Mesenchymal stem cell (in vitro differentiated cells and primary cell): ENCODE results near the gene TOB1.

Source experiments
- DNase-seq: peaks from one replicate; pipeline ENCODE4 v3.0.0-alpha.2; 2013
- H2AFZ ChIP-seq: one replicate; pipeline ENCODE4 v1.6.1; 2013; ENCODE audit warnings: low read depth, mild to moderate bottlenecking, control low read depth, inconsistent platforms, low read length, moderate library complexity
- H2AK5ac ChIP-seq: 2 replicates; pipeline ENCODE4 v1.6.1; 2013; ENCODE audit warnings: low read length, moderate library complexity, mild to moderate bottlenecking, inconsistent platforms; ENCODE audit not compliant: severe bottlenecking
- H2BK120ac ChIP-seq: one replicate; pipeline ENCODE4 v1.6.1; 2013; ENCODE audit warnings: low read depth, mild to moderate bottlenecking, inconsistent platforms, low read length, moderate library complexity
- H2BK12ac ChIP-seq, 2 experiments: one replicate each; pipeline ENCODE4 v1.6.1; 2013; ENCODE audit warnings: inconsistent platforms in 2 of 2, low read length in 2 of 2, mild to moderate bottlenecking in 2 of 2, moderate library complexity in 2 of 2, control low read depth in 1 of 2
- H2BK15ac ChIP-seq: one replicate; pipeline ENCODE4 v1.6.1; 2013; ENCODE audit warnings: mild to moderate bottlenecking, low read depth, inconsistent platforms; ENCODE audit not compliant: poor library complexity, severe bottlenecking
- H2BK5ac ChIP-seq: 2 replicates; pipeline ENCODE4 v1.6.1; 2013; ENCODE audit warnings: low read depth, mild to moderate bottlenecking, low read length, control low read depth, inconsistent platforms; ENCODE audit not compliant: poor library complexity, severe bottlenecking
- H3K14ac ChIP-seq, 2 experiments: one replicate each; pipeline ENCODE4 v1.6.1; 2013; ENCODE audit warnings: inconsistent platforms in 2 of 2, low read length in 2 of 2, control low read depth in 1 of 2, mild to moderate bottlenecking in 1 of 2, moderate library complexity in 1 of 2
- H3K18ac ChIP-seq, 2 experiments: one replicate each; pipeline ENCODE4 v1.6.1; 2013; ENCODE audit warnings: inconsistent platforms in 2 of 2, low read length in 2 of 2, control low read depth in 1 of 2, low read depth in 1 of 2, mild to moderate bottlenecking in 1 of 2
- H3K23ac ChIP-seq, 2 experiments: one replicate each; pipeline ENCODE4 v1.6.1; 2013; ENCODE audit warnings: inconsistent platforms in 2 of 2, low read length in 2 of 2, mild to moderate bottlenecking in 2 of 2, moderate library complexity in 2 of 2, control low read depth in 1 of 2
- H3K27ac ChIP-seq: 2 replicates; pipeline ENCODE4 v1.5.1; 2013; ENCODE audit warnings: mild to moderate bottlenecking, moderate library complexity, low read length, control low read depth, inconsistent platforms; ENCODE audit not compliant: poor library complexity, severe bottlenecking
- H3K27me3 ChIP-seq, 2 experiments: 2 replicates each; pipeline versions ENCODE4 v1.6.1 to v1.7.0; 2013; ENCODE audit warnings: low read length in 2 of 2, mild to moderate bottlenecking in 2 of 2, moderate library complexity in 2 of 2, control low read depth in 1 of 2, inconsistent platforms in 1 of 2; ENCODE audit not compliant: control insufficient read depth in 1 of 2, insufficient read depth in 1 of 2
- H3K36me3 ChIP-seq, 2 experiments: 2 replicates each; pipeline versions ENCODE4 v1.6.1 to v1.7.0; 2013; ENCODE audit warnings: low read length in 2 of 2, control low read depth in 1 of 2, inconsistent platforms in 1 of 2, low read depth in 1 of 2, mild to moderate bottlenecking in 1 of 2; ENCODE audit not compliant: insufficient read depth in 2 of 2, control insufficient read depth in 1 of 2
- H3K4ac ChIP-seq, 2 experiments: one replicate each; pipeline ENCODE4 v1.6.1; 2013; ENCODE audit warnings: inconsistent platforms in 2 of 2, low read length in 2 of 2, mild to moderate bottlenecking in 2 of 2, moderate library complexity in 2 of 2, control low read depth in 1 of 2, low read depth in 1 of 2
- H3K4me1 ChIP-seq: 2 replicates; pipeline ENCODE4 v1.6.1; 2013; ENCODE audit warnings: low read depth, low read length, control low read depth; ENCODE audit not compliant: control insufficient read depth, insufficient read depth
- H3K4me2 ChIP-seq: 2 replicates; pipeline ENCODE4 v1.6.1; 2013; ENCODE audit warnings: low read length, mild to moderate bottlenecking, inconsistent platforms; ENCODE audit not compliant: poor library complexity, severe bottlenecking
- H3K4me3 ChIP-seq, 2 experiments: 2 replicates each; pipeline versions ENCODE4 v1.5.1 to v1.7.0; 2013; ENCODE audit warnings: low read length in 2 of 2, mild to moderate bottlenecking in 2 of 2, control low read depth in 1 of 2, low read depth in 1 of 2; ENCODE audit not compliant: insufficient read depth in 1 of 2
- H3K79me1 ChIP-seq: replicated peaks from 2 replicates; pipeline ENCODE4 v1.6.1; 2013; ENCODE audit warnings: mild to moderate bottlenecking, control low read depth, low read length, inconsistent platforms; ENCODE audit not compliant: poor library complexity, severe bottlenecking
- H3K9ac ChIP-seq: 2 replicates; pipeline ENCODE4 v1.7.0; 2013; ENCODE audit warnings: mild to moderate bottlenecking, low read length, moderate library complexity
- H3K9me3 ChIP-seq: 2 replicates; pipeline ENCODE4 v1.7.0; 2013; ENCODE audit warnings: mild to moderate bottlenecking, low read length; ENCODE audit not compliant: control insufficient read depth
- H4K8ac ChIP-seq: one replicate; pipeline ENCODE4 v1.6.1; 2013; ENCODE audit warnings: inconsistent platforms, mild to moderate bottlenecking, low read length, moderate library complexity
- H4K91ac ChIP-seq: one replicate; pipeline ENCODE4 v1.6.1; 2013; ENCODE audit warnings: mild to moderate bottlenecking, low read length, inconsistent platforms
- WGBS: methylation state at CpG from one replicate; pipeline ENCODE4 v1.1.7; 2013; ENCODE audit warnings: mixed read lengths; 5-methylcytosine and 5-hydroxymethylcytosine counted together

TOB1 gene

DNA sequence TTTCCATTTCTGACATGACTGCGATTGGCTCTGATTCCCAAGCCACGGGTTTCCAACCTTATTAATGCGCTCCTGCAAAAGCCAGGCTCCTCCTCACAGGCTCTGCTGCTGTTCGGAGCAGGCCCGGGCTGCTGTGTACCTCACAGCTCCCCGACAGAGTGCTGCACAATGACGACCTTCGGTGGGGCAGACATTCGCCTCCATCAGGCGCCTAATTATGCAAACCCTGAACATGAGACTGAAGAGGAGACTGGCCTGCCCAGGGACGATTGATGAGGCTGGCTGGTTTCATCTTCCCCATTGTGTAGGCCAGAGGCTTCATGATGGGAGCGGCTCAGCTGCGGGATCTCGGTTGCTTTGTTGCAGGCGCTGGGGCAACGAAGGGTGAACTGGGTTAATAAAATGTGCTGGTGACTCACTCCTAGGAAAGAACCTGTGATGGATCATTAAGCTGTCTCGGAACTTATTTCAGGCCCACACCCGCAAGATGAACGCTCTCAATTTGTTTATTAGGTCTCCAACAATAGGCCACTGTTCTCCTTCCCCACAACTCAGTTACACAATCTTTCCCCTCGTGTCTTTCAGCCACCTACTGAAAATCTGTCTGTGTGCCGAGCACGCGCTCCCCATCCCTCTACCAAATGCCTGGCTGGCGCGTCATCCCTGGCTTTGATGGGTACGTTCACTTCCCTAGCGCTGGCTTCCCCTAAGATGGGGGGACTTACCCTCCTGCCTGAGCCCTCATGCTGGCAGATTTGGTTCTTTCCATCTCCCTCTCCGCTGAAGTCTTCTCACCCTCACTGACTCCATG is 27.2 kb upstream of the TOB1 start:
- Histone ChIP-seq H4K8ac (peak overlapping the region; percentile 66), H3K14ac (peak overlapping the region in 1 of 2 experiments; percentile 83), H2AK5ac (peak overlapping the region; percentile 4), H2BK15ac (no peak overlapping the region), H3K27me3 (no peaks in the 10 kb centered on the region), H3K4me1 (peaks cover 14% of the 10 kb centered on the region), H2AFZ (peak overlapping the region; percentile 94), H3K79me1 (no peaks in the 10 kb centered on the region), H3K23ac (no peak overlapping the region), H2BK12ac (peak overlapping the region in 1 of 2 experiments; percentile 92), H3K9ac (no peak overlapping the region), H3K18ac (peak overlapping the region in 1 of 2 experiments; percentile 81), H3K4me3 (no peak overlapping the region), H3K4me2 (peak overlapping the region; percentile 13), H2BK120ac (no peak overlapping the region), H2BK5ac (peak overlapping the region; percentile 36), H4K91ac (no peak overlapping the region), H3K36me3 (no peaks in the 10 kb centered on the region), H3K9me3 (no peaks in the 10 kb centered on the region), H3K27ac (peak overlapping the region; percentile 84), H3K4ac (peak overlapping the region in 1 of 2 experiments; percentile 19)
- WGBS: 77% methylated on average over 28 of the region's 28 CpGs
- peak; percentile 31 for DNase-seq

DNA sequence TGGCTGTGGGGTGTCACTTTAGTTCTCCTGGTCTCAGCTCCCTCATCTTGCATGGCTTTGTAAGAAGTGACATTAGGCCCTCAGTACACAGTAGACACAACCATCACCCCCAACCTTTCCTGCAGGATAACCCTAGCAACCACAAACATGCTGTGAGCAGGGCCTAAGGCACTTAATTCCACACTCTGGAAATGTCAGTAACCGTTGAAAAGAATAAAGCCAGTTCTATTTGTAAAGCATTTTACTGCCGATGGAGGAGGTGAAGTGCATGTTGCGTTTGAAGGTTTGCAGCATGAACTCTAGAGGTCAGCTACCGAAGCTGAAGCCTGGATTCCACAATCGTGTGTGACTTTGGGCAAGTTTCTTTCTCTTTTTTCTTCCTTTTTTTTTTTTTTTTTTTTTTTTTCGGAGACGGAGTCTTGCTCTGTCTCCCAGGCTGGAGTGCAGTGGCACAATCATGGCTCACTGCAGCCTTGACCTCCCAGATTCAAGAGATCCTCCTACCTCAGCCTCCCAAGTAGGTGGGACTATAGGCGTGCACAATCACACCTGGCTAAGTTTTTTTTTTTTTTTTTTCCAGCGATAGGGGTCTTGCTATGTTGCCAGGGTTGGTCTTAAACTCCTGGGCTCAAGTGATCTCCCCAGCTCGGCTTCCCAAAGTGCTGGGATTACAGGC is 26.1 kb upstream of the TOB1 start:
- peaks cover 14% of the 10 kb centered on the region for H3K4me1 ChIP-seq
- no peaks in the 10 kb centered on the region for H3K27me3 ChIP-seq
- no peak overlapping the region for H3K4me3 ChIP-seq
- WGBS: 95% methylated on average over 8 of the region's 10 CpGs
- H2BK120ac ChIP-seq: no peak overlapping the region
- H3K9me3 ChIP-seq: no peaks in the 10 kb centered on the region
- H2BK15ac ChIP-seq: no peak overlapping the region
- H3K4me2 ChIP-seq: no peak overlapping the region
- H3K79me1 ChIP-seq: no peaks in the 10 kb centered on the region
- H2BK12ac ChIP-seq: no peak overlapping the region
- no peak overlapping the region for H3K14ac ChIP-seq
- no peak overlapping the region for H2AFZ ChIP-seq
- no peak overlapping the region for H3K27ac ChIP-seq
- DNase-seq: no peak
- no peak overlapping the region for H3K18ac ChIP-seq
- no peak overlapping the region for H3K4ac ChIP-seq
- H3K36me3 ChIP-seq: no peaks in the 10 kb centered on the region
- no peak overlapping the region for H4K8ac ChIP-seq
- no peak overlapping the region for H2BK5ac ChIP-seq
- no peak overlapping the region for H3K23ac ChIP-seq
- no peak overlapping the region for H3K9ac ChIP-seq
- H4K91ac ChIP-seq: no peak overlapping the region
- no peak overlapping the region for H2AK5ac ChIP-seq

DNA sequence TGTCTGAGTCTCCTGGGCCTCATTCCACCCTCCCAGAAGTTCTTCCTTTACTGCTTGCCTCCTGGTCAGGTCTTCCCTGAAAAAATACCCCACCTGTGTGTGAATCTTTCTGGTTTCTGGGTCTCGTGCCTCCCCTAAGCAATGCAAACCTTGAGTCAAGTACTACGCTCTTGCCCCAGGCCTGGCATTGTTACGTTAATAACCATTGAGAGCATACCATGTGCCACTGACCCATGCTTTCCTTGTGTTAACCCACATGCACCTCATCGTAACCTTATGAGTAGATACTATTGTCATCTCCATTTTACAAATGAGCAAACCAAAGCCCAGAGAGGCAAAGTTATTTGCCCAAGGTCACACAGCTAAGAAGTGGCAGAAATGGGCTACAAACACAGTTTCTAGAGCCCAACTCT is 25.4 kb upstream of the TOB1 start:
- H2AFZ ChIP-seq: no peak overlapping the region
- H3K79me1 ChIP-seq: no peaks in the 10 kb centered on the region
- no peak overlapping the region for H3K4ac ChIP-seq
- no peak overlapping the region for H3K14ac ChIP-seq
- H4K8ac ChIP-seq: no peak overlapping the region
- no peak overlapping the region for H2BK12ac ChIP-seq
- H3K4me3 ChIP-seq: no peak overlapping the region
- no peak overlapping the region for H3K9ac ChIP-seq
- no peaks in the 10 kb centered on the region for H3K27me3 ChIP-seq
- H2BK5ac ChIP-seq: no peak overlapping the region
- H3K27ac ChIP-seq: no peak overlapping the region
- H3K4me1 ChIP-seq: peaks cover 14% of the 10 kb centered on the region
- H3K36me3 ChIP-seq: no peaks in the 10 kb centered on the region
- no peak for DNase-seq
- no peak overlapping the region for H3K4me2 ChIP-seq
- WGBS: 93% methylated on average over 4 of the region's 4 CpGs
- H3K23ac ChIP-seq: no peak overlapping the region
- peak overlapping the region; percentile 3 for H2AK5ac ChIP-seq
- no peak overlapping the region for H2BK15ac ChIP-seq
- no peaks in the 10 kb centered on the region for H3K9me3 ChIP-seq
- H2BK120ac ChIP-seq: no peak overlapping the region
- no peak overlapping the region for H3K18ac ChIP-seq
- no peak overlapping the region for H4K91ac ChIP-seq

DNA sequence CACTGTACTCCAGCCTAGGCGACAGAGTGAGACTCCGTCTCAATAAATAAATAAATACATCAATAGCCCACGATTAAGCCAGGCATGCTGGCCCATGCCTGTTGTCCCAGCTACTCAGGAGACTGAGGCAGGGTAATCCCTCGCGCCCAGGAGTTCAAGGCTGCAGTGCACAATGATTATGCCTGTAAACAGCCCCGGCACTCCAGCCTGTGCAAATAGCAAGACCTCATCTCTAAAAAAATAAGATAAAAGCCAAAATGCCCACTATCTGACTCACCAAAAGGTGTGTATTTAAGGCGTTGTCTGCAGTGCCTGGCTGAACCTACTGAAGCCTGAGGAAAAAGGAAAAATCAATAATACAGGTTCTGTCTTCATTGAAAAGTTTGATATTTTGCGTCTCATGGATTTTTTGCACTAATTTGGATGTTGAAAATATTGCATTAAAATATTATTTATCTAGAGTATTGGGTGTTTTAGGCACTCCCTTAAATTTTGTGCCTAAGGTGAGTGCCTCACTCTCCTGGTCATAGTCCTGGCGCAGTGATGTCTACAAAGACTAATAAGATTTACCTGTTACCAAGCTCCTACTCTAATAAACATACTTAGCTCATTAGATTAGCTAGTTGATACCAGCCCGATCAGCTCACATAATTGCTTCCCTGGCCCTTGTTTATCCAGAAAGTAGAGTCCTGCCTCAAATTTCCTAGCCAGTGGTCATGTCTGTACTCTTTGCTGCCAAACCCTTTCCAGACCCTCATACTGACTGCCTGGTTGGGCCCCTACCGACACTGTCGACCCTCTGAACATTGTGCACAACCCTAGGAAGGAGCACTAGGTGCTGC is 24.7 kb upstream of the TOB1 start:
- no peak overlapping the region for H3K9ac ChIP-seq
- no peak overlapping the region for H3K23ac ChIP-seq
- peak overlapping the region; percentile 3 for H2AK5ac ChIP-seq
- no peak overlapping the region for H3K4me3 ChIP-seq
- H3K4ac ChIP-seq: no peak overlapping the region
- no peak overlapping the region for H2AFZ ChIP-seq
- H3K27me3 ChIP-seq: no peaks in the 10 kb centered on the region
- no peak overlapping the region for H3K14ac ChIP-seq
- peaks cover 14% of the 10 kb centered on the region for H3K4me1 ChIP-seq
- H3K4me2 ChIP-seq: no peak overlapping the region
- no peaks in the 10 kb centered on the region for H3K36me3 ChIP-seq
- DNase-seq: no peak
- H3K79me1 ChIP-seq: no peaks in the 10 kb centered on the region
- H2BK15ac ChIP-seq: no peak overlapping the region
- no peak overlapping the region for H2BK120ac ChIP-seq
- no peak overlapping the region for H3K18ac ChIP-seq
- H2BK5ac ChIP-seq: no peak overlapping the region
- H2BK12ac ChIP-seq: no peak overlapping the region
- H3K9me3 ChIP-seq: no peaks in the 10 kb centered on the region
- H4K8ac ChIP-seq: no peak overlapping the region
- 87% methylated on average over 11 of the region's 12 CpGs for WGBS
- H4K91ac ChIP-seq: no peak overlapping the region
- no peak overlapping the region for H3K27ac ChIP-seq
